Fibroblast of skin of left quadriceps (primary cell): ENCODE data around the gene PNPO.
A peak's percentile ranks its signal among the peaks of the same experiment; 100 is the strongest.
"Not testable (repeated sequence)": the region's sequence is repeated elsewhere in the genome, so short reads cannot be mapped to it uniquely, and the experiment has no call there.

Source experiments
- DNase-seq, 2 experiments: peaks; one replicate each; pipeline ENCODE4 v3.0.0-alpha.2; 2013; ENCODE audit warnings: low read depth in 2 of 2

PNPO gene

DNA sequence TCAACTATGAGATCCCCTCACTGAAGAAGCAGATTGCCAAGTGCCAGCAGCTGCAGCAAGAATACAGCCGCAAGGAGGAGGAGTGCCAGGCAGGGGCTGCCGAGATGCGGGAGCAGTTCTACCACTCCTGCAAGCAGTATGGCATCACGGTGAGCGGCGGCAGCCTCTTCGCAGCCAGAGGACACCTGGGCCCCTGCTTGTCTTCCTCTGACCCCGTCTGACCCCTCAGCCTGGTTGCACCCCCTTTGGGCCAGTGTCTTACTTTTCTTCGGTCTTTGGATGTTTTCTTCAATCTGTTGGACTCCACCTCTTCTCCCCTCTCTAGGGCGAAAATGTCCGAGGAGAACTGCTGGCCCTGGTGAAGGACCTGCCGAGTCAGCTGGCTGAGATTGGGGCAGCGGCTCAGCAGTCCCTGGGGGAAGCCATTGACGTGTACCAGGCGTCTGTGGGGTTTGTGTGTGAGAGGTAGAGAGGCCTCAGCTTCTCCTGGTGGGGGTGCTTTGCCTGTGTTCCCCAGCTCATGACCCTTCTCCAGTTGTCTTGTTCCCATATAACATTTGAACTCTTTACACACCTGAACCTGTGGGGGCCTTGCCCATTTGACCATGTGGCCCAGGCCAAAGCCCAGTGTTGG, 33.9 kb downstream of the PNPO start:
- no peak for DNase-seq

DNA sequence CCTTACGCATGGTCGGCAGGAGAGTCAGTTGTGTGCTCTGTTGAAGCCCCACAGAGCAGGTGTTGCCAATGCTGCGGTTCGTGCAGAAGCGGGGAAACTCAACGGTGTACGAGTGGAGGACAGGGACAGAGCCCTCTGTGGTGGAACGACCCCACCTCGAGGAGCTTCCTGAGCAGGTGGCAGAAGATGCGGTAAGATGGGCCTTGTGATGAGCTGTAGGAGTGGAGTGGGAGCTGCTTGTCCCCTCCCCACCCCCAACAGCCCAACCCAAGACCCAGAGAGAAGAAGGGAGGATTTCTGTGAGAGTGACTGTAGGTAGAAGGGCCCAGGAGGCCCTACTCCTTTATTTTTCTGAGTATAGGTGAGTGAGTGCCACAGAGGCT, 34.4 kb downstream of the PNPO start:
- DNase-seq, result no peak

DNA sequence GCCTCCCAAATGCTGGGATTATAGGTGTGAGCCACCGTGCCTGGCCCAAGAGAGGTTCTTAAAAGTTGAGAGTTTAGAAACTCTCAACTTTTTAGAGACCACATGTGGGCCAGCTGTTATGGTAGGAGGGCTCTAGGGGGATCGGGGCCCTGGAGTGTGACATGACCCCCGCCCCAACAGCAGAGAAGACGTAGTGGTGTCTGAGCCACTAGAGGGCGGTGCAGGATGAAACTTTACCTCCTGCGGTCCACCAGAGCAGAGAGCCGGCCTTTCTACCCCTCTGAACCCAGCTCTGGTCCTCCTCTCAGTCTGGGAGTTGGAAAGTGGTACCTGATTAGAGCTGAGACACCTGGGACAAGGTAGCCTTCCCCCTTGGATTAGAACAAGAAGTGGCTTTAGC, 37.0 kb downstream of the PNPO start:
- DNase-seq, result peak in 1 of 2 experiments; percentile 18

DNA sequence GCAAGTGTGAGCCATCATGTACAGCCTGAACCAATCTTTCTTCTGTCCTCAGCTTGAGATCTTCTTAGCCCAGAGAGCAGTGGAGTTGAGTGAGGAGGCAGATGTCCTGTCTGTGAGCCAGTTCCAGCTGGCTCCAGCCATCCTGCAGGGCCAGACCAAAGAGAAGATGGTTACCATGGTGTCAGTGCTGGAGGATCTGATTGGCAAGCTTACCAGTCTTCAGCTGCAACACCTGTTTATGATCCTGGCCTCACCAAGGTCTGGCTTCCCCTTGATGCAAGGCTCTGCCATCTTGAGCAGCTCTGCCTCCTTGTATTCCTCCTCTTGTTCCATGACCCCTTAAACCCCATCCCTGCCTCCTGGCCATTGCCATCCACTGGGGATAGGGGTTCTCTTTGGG, 39.2 kb downstream of the PNPO start:
- DNase-seq, result no peak

DNA sequence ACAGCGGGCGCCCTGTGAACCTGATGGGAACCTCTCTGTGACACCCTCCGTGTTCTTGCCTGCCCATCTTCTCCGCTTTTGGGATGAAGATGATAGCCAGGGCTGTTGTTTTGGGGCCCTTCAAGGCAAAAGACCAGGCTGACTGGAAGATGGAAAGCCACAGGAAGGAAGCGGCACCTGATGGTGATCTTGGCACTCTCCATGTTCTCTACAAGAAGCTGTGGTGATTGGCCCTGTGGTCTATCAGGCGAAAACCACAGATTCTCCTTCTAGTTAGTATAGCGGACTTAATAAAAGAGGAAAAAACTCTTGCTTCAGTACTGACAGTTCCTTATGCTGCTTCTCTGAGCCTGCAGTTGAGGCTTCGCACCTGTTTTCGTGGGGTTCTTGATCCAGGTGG, 40.1 kb downstream of the PNPO start:
- DNase-seq, result no peak

DNA sequence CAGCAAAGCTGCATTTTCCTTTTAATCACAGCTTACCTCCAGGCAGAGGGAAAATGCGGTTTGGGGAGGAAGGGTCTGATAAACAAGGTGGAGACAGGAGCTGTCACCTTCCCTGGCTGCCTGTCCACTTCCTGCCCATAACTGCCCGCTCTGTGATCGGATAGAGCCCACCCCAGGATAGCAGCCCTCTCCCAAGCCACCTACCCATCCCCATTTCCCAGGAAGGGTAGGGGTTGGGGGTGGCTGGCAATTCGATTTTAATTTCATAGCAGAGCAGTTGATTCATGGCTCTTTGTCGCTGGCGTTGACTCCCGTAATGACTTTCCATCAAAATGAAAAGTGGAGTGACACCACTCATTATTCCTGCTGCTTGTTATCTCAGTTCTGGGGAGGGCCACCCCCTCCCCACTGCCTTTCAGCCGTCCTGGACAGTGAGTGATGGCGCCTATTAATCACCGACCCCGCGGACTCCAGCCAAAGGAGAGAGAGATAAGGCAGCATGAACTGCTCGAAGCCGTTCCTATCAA, 40.8 kb downstream of the PNPO start:
- no peak for DNase-seq

DNA sequence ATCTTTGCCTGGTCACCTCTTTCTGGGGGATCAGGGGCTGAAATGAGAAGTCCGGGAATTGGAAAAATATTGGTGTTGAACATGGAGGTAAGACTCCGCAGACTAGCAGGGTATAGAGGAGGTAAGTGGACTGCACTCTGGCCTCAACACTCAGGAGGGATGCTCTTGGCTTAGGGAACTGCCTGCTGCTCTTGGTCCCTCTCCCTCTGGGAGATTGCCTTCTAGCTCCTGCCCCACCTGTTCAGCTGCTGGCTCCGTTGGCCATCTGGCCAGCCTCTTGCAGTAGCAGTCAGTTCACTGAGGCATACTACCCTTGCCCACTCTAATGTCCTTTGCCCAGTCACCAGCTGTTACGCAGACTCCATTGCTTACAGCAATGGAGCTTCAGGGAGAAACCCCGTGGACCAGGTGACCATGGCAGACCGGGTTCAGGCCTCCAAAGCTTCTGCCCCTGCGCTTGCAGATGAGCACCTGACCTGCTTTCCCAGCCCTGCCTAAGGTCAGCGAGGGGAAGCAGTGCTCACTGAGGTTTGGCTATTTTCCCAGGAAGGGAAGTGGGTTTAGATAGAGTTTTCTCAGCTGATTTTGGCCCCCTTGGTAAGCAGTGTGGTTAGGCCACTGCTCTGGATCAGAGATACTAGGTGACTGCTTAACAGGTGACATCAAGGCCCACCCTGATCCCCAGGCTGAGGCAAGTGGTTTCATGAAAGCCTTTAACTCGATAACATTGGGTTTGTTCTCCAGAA, 41.4 kb downstream of the PNPO start:
- DNase-seq, result no peak

DNA sequence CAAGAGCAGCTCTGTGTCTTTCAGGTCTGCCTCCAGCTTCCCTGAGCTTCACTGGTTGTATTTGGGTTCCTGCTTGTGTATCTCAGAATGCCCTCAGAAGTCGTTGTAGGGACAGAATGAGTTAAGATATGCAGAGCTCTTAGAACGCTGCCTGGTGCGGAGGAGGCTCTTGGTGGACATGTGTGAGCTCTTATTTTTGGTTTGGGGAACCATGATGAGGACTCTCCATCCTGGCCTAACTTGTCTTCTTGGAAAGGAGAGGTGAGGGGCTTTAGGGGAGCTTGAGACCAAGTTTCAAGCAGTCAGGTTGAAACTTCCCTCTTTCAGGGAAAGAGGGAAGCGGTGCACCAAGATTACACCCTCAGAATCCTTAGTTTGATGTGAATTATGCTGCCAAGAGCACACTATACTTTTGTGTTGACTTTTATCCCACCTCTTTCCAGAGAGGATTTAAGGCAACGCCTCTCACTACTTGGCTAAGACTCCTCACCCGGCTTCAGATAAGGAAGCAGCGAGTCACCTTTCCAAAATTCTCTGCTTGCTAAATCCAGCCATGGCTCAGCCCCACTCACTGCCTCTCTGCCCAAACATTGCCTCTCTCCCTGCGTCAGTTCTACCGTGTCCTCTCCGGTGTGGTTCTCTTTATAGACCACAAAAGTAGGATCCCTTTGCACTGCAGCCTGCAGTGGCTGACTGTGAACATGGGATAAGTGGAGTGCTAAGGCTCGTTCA, 42.3 kb downstream of the PNPO start:
- no peak for DNase-seq

DNA sequence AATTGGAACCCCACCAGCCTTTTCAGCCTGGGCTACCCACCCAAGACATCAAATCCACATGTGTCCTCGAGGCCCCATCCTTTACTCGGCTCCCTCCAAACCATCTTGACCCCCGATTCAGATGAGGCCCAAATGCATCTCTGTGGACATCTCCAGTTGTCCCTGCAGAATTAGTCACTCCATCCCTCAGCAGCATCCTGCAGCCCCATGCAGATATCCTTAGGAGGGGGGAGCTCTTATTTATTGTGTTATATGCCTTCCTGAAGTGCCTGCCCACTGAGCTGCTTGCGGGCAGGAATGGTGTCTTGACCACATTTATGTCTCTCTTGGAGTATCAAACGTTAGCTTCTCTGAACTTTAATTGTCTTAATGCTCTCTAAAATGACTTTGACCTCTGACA, 45.1 kb downstream of the PNPO start:
- no peak for DNase-seq

DNA sequence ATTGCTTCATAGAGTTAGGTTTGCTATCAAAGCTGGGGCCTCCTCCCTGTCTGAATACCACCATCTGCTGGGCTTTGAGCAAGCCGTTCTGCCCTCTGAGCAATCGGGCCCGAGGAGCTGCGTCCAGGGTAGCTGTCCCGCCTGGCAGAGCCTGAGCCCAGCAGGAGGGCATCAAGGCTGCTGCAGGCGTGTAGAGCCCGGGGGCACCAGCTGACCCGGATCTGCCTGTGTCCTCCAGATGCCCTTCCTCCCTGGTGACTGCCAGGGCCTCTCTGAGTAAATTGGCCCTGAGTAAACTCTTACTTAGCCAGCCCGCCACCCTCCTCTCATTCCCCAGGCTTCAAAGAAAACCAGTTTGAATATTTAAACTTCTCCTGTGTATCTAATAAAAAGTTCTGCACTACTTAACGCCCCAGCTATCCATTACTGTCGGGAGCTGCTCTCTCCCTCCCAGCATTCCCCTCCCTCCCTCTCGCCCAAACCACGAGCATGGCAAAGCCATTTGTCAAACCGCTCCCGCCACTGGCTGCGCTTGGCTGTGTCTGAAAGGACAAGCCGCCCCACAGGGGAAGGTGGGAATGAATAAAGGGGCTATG, 46.0 kb downstream of the PNPO start:
- DNase-seq, result no peak

DNA sequence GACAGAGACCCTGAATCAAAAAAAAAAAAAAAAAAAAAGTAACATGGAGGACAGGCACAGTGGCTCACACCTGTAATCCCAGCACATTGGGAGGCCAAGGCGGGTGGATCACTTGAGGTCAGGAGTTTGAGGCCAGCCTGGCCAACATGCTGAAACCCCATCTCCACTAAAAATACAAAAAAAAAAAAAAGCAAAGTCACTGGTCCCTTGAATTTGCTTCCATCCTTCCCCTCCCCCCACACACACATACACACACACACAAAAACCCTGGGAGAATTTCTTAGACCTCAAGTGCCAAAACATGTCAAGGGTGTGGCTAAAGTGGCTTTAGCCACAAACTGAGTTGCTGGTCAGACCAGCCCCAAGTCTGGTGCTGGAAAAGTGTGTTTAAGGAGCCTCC, 47.1 kb downstream of the PNPO start:
- not testable (repeated sequence) for DNase-seq

DNA sequence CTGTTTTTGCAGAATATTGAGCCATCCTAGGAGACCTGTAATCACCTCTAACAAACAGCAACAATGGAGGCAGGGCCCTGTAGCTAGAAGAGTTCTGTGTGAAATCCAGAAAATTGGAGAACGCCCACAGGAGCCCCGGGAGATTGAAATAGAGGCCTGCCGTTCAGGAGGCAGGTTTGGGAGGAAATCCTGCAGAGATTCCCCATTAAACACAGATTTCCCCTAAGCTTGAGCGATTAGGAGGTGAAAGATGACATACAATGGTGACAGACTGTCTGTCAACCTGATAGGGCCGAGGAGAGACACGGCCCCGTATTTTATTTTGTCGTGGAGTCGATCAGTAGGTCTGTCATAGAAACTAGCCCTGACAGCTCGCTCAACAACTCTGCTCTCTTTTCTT, 47.8 kb downstream of the PNPO start:
- DNase-seq, result no peak

DNA sequence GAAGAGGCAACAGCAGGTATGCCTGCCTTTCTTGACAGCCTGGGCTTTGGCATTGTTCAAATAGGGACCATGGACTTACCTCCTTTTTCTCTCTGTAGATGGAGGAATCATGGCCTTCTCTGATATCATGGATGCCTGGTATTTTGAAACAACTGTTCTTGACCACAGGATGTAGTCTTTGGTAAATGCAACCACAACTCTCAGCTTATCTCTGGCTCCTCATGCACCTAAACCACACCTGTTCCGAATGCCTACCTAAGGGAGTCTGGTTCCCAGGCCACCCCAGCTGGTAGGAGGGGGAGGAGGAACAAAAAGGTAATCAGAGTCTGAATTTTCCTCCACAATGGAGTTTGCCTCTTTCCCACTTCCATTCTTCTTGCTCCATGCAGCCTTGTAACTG, 48.3 kb downstream of the PNPO start:
- DNase-seq, result no peak

DNA sequence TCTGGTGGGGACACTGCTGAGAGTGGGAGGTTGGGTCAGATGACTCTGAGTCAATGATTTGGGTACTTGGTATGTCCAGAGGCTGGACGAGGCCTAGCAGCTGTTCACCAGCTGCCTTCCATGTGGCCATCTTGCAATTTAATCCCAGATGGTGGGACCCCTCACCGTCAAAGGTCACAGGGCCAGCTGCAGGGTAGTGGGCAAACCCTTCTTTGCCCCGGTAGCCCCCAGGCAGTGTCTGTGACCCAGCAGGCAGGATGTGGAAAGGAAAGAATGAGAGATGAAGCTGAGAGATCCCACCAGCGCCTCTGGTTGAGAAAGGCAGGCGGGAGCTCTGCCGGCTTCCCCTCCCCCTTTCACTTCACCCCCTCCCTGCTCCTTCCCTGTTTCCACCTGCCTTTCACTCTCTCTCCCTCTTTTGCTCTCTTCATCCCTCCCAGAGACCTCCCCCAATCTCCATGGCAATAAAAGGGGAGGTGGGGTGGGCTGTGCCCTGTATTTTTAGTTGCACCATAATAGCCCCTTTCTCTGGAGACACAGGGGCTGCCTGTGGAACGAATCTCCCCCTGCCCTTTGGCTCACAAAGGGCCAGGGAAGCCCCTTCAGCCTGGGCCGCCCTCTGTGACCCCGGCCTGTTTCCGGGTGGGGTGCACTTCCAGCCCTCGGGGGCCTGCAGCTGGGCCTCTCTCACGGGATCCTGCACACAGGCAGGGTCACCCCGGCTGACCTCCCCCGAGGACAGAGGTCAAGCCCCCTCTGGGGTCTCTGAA, 49.8 kb downstream of the PNPO start:
- DNase-seq, result no peak

DNA sequence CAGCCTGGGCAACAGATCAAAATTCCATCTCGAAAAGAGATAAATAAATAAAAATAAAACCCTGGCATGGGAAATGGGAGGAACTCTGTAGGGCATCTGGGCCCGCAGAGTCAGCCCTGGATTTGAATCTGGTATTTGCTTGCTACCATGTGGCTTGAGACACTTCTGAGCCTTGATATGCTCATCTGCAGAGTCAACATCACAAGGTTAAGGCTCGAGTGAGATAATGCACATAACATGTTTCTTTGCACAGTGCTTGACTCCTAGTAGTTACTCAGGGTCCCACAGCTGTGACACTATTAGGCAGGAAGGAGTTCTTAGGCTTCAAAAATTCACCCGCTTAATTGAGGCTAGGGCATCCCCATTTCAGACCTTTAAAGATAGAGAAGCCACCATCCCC, 50.8 kb downstream of the PNPO start:
- no peak for DNase-seq

DNA sequence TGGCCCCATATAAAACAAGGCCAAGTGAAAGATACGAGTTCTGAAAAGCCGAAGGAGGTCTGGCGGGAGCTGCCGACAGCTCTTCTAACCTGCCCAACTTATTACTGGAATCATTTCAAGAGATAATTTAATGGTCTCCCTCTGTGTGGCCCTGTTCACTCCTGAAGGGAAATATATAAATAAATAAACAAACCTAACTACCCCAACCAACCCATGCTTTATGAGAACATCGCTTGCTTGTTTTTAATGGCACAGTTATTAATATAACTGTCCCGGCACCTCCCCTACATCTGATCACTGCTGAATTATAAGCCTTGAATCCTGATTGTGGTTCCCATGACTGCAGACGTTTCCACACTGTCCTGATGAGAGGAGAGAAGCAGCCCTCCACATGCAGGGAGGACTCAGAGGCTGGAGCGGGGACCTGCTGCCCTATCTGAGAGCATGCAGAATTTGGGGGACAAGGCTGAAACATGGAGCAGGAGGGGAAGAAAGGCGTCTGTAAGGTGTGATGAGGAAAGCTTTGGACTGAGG, 51.7 kb downstream of the PNPO start:
- no peak for DNase-seq

DNA sequence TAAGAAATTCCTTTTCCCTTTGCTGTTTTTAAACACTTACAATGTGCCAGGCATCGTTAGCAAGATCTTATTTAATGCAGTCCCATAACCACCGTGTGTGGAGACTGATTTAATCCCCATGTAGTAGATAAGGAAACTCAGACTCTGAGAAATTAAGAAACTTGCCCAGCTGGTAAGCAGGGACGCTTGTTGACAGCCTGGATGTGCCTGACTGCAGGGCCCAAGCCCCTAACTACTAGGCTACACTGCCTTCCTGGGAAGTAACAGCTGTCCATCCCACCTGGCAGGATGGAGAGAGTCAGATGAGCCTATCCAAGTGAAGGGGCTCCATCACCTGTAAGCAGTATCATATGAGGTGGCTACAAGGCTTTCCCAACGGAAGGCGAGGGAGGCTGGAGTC, 52.6 kb downstream of the PNPO start:
- DNase-seq, result no peak

DNA sequence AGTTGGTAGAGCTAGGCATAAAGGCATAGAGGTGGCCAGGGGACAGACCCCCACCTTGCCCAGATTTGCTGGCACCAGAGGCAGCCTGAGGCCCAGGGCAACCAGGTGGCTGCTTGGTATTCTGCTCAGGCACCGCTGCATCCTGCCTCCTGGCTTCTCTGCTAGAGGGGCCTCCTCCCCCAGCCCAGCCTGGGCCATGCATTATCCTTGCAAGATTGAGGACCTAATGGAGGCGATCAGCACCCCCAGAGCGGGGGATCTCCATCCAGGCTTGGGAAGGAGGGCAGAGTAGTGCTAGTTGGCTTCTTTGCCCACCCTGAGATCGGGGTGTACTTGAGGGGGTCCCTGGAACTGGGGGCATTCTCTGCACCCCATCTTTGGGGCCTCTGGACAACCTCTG, 53.4 kb downstream of the PNPO start:
- DNase-seq, result no peak

DNA sequence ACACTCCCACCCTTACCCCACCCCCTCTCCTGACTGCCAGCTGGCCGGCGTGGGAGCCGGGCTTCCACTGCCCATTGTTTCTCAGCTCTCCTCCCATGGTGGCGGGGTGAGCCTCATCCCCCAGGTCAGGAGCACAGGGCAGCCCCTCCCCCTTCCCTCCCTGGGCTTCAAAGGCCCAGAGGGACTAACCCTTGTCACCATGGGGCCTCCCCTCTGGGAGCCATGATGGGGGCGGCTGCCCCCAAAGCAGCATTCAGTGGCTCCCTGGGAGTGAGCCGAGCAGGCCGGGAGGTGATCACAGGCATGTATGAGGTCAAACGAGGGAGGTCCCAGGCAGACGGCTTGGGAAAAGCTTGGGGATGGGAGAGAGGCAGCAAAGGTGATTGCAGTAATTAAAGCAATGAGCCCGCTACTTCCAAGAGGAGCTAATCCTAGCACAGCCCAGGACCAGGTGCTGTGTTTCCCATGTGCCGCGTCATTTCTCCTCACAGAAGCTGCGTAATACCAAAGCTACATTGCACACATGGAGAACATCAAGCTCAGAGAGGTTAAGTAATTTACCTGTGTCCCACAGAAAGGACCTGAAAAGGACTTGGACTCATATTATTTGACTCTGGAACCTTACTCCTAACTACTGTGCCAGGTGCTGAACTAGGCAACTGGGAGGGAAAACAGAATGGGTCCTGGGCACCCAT, 54.0 kb downstream of the PNPO start:
- DNase-seq, result no peak

DNA sequence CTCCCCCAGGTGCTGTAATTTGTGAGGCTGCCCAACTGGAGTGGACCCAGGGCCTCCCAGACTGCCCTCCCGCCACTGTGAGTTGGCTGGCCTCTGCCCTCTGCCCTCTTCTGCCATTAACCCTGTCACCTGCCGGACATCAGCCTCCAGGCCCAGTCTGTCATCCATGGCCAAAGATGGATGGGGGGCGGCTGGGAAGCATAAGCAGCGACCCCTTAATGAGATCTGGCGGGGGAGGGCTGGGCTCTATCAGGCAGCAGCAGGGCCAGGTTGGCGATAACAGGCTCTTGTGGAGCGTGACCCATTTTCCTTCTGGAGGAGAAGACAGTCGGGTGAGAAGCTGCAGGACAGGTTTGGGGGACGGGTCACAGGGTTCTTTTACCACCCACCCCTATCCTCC, 54.8 kb downstream of the PNPO start:
- DNase-seq, result no peak

DNA sequence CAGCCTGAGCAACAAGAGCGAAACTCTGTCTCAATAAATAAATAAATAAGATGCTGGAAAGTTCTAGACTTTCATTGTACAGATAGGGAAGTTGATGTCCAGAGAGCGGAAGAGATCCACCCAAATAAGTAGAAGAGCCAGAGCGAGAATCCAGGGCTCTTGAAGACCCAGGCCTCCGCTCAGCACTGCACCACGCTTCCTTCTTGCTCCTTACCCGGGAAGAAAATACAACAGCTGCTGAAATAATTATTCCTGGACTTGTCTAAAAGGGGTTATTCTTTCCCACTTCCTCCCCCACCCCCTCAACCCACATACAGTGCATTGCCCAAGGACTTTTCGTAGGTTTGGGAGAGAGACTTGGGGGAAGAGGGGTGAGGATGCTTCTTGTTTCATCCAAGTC, 56.2 kb downstream of the PNPO start:
- no peak for DNase-seq
